ENCODE measurements around the gene CLDN14. TPM values are rescaled to one million over a fixed set of nuclear protein-coding genes. Genes with fewer than 3 reads are reported as not detected.

CLDN14 gene
- total RNA-seq, 2 donors from 2014 or later, result not detected

GRCh38 chr21:36461918-36462486 lies 17.9 kb downstream of the CLDN14 start:
- Histone ChIP-seq H3K27me3 (replicated peaks; ENCODE audit: insufficient read depth) (no peaks in the 10 kb centered on the region), H3K9me3 (no peaks in the 10 kb centered on the region), H3K27ac (no peak overlapping the region), H3K4me3 (no peak overlapping the region), H3K36me3 (no peaks in the 10 kb centered on the region), H3K4me1 (replicated peaks) (no peaks in the 10 kb centered on the region)
- 35% methylated on average over 14 of the region's 14 CpGs for WGBS
- intact Hi-C loops (cut with DNase I), result no loop called here
- DNase-seq (ENCODE audit: low spot score), result no peak
- TF ChIP-seq CTCF (IDR thresholded peaks at IDR 0.05) (no peak), POLR2A (IDR thresholded peaks at IDR 0.05) (no peak), POLR2AphosphoS5 (IDR thresholded peaks at IDR 0.05) (no peak)

- Histone ChIP-seq H3K4me1 (replicated peaks) (no peaks in the 10 kb centered on the region), H3K9me3 (no peaks in the 10 kb centered on the region), H3K27ac (no peak overlapping the region), H3K27me3 (replicated peaks; ENCODE audit: insufficient read depth) (no peaks in the 10 kb centered on the region), H3K36me3 (no peaks in the 10 kb centered on the region), H3K4me3 (no peak overlapping the region)
- TF ChIP-seq CTCF (IDR thresholded peaks at IDR 0.05) (no peak), POLR2A (IDR thresholded peaks at IDR 0.05) (no peak), POLR2AphosphoS5 (IDR thresholded peaks at IDR 0.05) (no peak)
- WGBS, result 92% methylated on average over 25 of the region's 34 CpGs
- intact Hi-C loops (cut with DNase I), result no loop called here
- no peak for DNase-seq (ENCODE audit: low spot score)
Observed at GRCh38 chr21:36461277-36461917, 18.5 kb downstream of the CLDN14 start.

- intact Hi-C loops (cut with DNase I), result no loop called here
- TF ChIP-seq CTCF (IDR thresholded peaks at IDR 0.05) (no peak), POLR2AphosphoS5 (IDR thresholded peaks at IDR 0.05) (no peak), POLR2A (IDR thresholded peaks at IDR 0.05) (no peak)
- DNase-seq (ENCODE audit: low spot score), result no peak
- H3K27ac ChIP-seq, result no peak overlapping the region
- no peaks in the 10 kb centered on the region for H3K27me3 ChIP-seq (replicated peaks; ENCODE audit: insufficient read depth)
- no peaks in the 10 kb centered on the region for H3K4me1 ChIP-seq (replicated peaks)
- no peaks in the 10 kb centered on the region for H3K9me3 ChIP-seq
- 94% methylated on average over 16 of the region's 16 CpGs for WGBS
- H3K36me3 ChIP-seq, result no peaks in the 10 kb centered on the region
- no peak overlapping the region for H3K4me3 ChIP-seq
Observed at GRCh38 chr21:36460866-36461265, 19.1 kb downstream of the CLDN14 start.

- WGBS, result 94% methylated on average over 6 of the region's 6 CpGs
- intact Hi-C loops (cut with DNase I), result no loop called here
Observed at GRCh38 chr21:36459098-36459497, 20.8 kb downstream of the CLDN14 start.

More at GRCh38 chr21:36459098-36459497, 20.8 kb downstream of the CLDN14 start:
- Histone ChIP-seq H3K9me3 (no peaks in the 10 kb centered on the region), H3K27ac (no peak overlapping the region), H3K4me1 (replicated peaks) (no peaks in the 10 kb centered on the region), H3K36me3 (no peaks in the 10 kb centered on the region), H3K4me3 (no peak overlapping the region), H3K27me3 (replicated peaks; ENCODE audit: insufficient read depth) (no peaks in the 10 kb centered on the region)
- no peak for DNase-seq (ENCODE audit: low spot score)
- no peak for TF ChIP-seq POLR2AphosphoS5 (IDR thresholded peaks at IDR 0.05)
- no peak for TF ChIP-seq POLR2A (IDR thresholded peaks at IDR 0.05)
- no peak for TF ChIP-seq CTCF (IDR thresholded peaks at IDR 0.05)

Data from prostate gland (tissue), 2 donors.